HEK293 (cell line): Measurements from ENCODE around the gene ZNF529.

Experiments
- ATF2 ChIP-seq: fragments of 450-650 bp; formaldehyde crosslinking; IDR thresholded peaks from 2 replicates; pipeline ENCODE4 v1.5.1; 2016; ENCODE audit warnings: missing biosample characterization, missing genetic modification characterization, low read depth
- HIC1 ChIP-seq: fragments of 450-650 bp; formaldehyde crosslinking; IDR thresholded peaks from 2 replicates; pipeline ENCODE4 v1.5.1; 2016; ENCODE audit warnings: missing biosample characterization, missing genetic modification characterization
- PRDM1 ChIP-seq: fragments of 450-650 bp; formaldehyde crosslinking; IDR thresholded peaks from 2 replicates; pipeline ENCODE4; 2016; ENCODE audit warnings: missing biosample characterization, missing genetic modification characterization
- PRDM2 ChIP-seq: fragments of 450-650 bp; formaldehyde crosslinking; IDR thresholded peaks from 2 replicates; pipeline ENCODE4 v1.5.1; 2016; ENCODE audit warnings: missing biosample characterization, missing genetic modification characterization, borderline replicate concordance
- TCF7L2 ChIP-seq: IDR thresholded peaks from 2 replicates; pipeline ENCODE4 v1.6.1; 2011; ENCODE audit warnings: low read depth, mild to moderate bottlenecking, inconsistent platforms, low read length, moderate library complexity, borderline replicate concordance
- ZNF114 ChIP-seq: fragments of 450-650 bp; formaldehyde crosslinking; IDR thresholded peaks from 2 replicates; pipeline ENCODE4 v1.5.0; 2017; ENCODE audit warnings: missing biosample characterization, missing genetic modification characterization
- ZNF133 ChIP-seq: fragments of 450-650 bp; formaldehyde crosslinking; IDR thresholded peaks from 2 replicates; pipeline ENCODE4 v1.5.1; 2016; ENCODE audit warnings: missing biosample characterization, missing genetic modification characterization
- ZNF174 ChIP-seq: fragments of 450-650 bp; formaldehyde crosslinking; IDR thresholded peaks from 2 replicates; pipeline ENCODE4 v1.5.0; 2017; ENCODE audit warnings: missing biosample characterization, mild to moderate bottlenecking, missing genetic modification characterization
- ZNF239 ChIP-seq: fragments of 450-650 bp; formaldehyde crosslinking; IDR thresholded peaks from 2 replicates; pipeline ENCODE4 v1.5.1; 2016; ENCODE audit warnings: missing biosample characterization, missing genetic modification characterization
- ZNF280C ChIP-seq: fragments of 450-650 bp; formaldehyde crosslinking; IDR thresholded peaks from 2 replicates; pipeline ENCODE4 v1.5.1; 2016; ENCODE audit warnings: missing biosample characterization, missing genetic modification characterization
- ZNF311 ChIP-seq: fragments of 450-650 bp; formaldehyde crosslinking; IDR thresholded peaks from 2 replicates; pipeline ENCODE4 v1.5.1; 2017; ENCODE audit warnings: missing biosample characterization, missing genetic modification characterization, borderline replicate concordance
- ZNF37A ChIP-seq: fragments of 450-650 bp; IDR thresholded peaks from 2 replicates; pipeline ENCODE4 v1.5.1; 2018; ENCODE audit warnings: missing biosample characterization, missing genetic modification characterization
- ZNF48 ChIP-seq: fragments of 450-650 bp; formaldehyde crosslinking; IDR thresholded peaks from 2 replicates; pipeline ENCODE4 v1.5.1; 2016; ENCODE audit warnings: missing biosample characterization, missing genetic modification characterization
- ZNF544 ChIP-seq: fragments of 450-650 bp; formaldehyde crosslinking; IDR thresholded peaks from 2 replicates; pipeline ENCODE4 v1.5.0; 2017; ENCODE audit warnings: missing biosample characterization, missing genetic modification characterization
- ZNF548 ChIP-seq: fragments of 450-650 bp; formaldehyde crosslinking; IDR thresholded peaks from 2 replicates; pipeline ENCODE4 v1.5.1; 2016; ENCODE audit warnings: missing biosample characterization, missing genetic modification characterization
- ZNF624 ChIP-seq: fragments of 450-650 bp; formaldehyde crosslinking; IDR thresholded peaks from 2 replicates; pipeline ENCODE4 v1.5.1; 2017; ENCODE audit warnings: missing biosample characterization, missing genetic modification characterization
- ZNF660 ChIP-seq: fragments of 450-650 bp; IDR thresholded peaks from 2 replicates; pipeline ENCODE4 v1.5.1; 2018; ENCODE audit warnings: missing biosample characterization, mild to moderate bottlenecking, missing genetic modification characterization
- ZNF692 ChIP-seq: fragments of 450-650 bp; formaldehyde crosslinking; IDR thresholded peaks from 2 replicates; pipeline ENCODE4 v1.5.1; 2016; ENCODE audit warnings: missing biosample characterization, missing genetic modification characterization
- ZNF768 ChIP-seq: fragments of 450-650 bp; formaldehyde crosslinking; IDR thresholded peaks from 2 replicates; pipeline ENCODE4 v1.5.1; 2018; ENCODE audit warnings: missing biosample characterization, mild to moderate bottlenecking, missing genetic modification characterization
- ZNF837 ChIP-seq: fragments of 450-650 bp; formaldehyde crosslinking; IDR thresholded peaks from 2 replicates; pipeline ENCODE4 v1.5.1; 2016; ENCODE audit warnings: missing biosample characterization, missing genetic modification characterization
- ZSCAN30 ChIP-seq: fragments of 450-650 bp; IDR thresholded peaks from 2 replicates; pipeline ENCODE4 v1.5.1; 2018; ENCODE audit warnings: missing biosample characterization, mild to moderate bottlenecking, missing genetic modification characterization, moderate library complexity
- TF ChIP-seq, protein P1 (sequence below): fragments of 450-650 bp; formaldehyde crosslinking; IDR thresholded peaks from 2 replicates; pipeline ENCODE4 v1.5.1; 2016; ENCODE audit warnings: missing biosample characterization, missing genetic modification characterization
- TF ChIP-seq, protein P2 (sequence below): sonication (generic); formaldehyde crosslinking; IDR thresholded peaks from 2 replicates; pipeline ENCODE4 v1.8.1; 2022; ENCODE audit warnings: mild to moderate bottlenecking, moderate library complexity, missing genetic modification reagents

Gene ZNF529

GRCh38 chr19:36528921-36529518 lies 44.1 kb downstream of the ZNF529 start (continued):
- TF ChIP-seq ZNF280C (peak; percentile 96), ZNF37A (no peak), ZNF239 (peak; percentile 89), TCF7L2 (no peak), PRDM2 (tag by site-specific recombination) (no peak), ZNF837 (tag by site-specific recombination) (peak; percentile 96), PRDM1 (tag by site-specific recombination) (no peak; the same call in 1 of the 2 replicates), ZNF133 (tag by site-specific recombination) (peak; percentile 80), ZNF174 (tag by site-specific recombination) (no peak), ZNF768 (tag by site-specific recombination) (no peak; the same call in 1 of the 2 replicates), HIC1 (tag by site-specific recombination) (no peak), ZNF660 (tag by site-specific recombination) (no peak), ZNF48 (tag by site-specific recombination) (no peak), ZNF311 (tag by site-specific recombination) (no peak; the same call in 1 of the 2 replicates), ZNF548 (tag by site-specific recombination) (peak; percentile 90), ZNF624 (tag by site-specific recombination) (no peak), ZNF692 (tag by site-specific recombination) (no peak; the same call in 1 of the 2 replicates), ZNF114 (tag by site-specific recombination) (no peak), ZNF544 (tag by site-specific recombination) (no peak), ATF2 (tag by site-specific recombination) (no peak), ZSCAN30 (tag by site-specific recombination) (no peak)
- TF ChIP-seq, protein P1, sequence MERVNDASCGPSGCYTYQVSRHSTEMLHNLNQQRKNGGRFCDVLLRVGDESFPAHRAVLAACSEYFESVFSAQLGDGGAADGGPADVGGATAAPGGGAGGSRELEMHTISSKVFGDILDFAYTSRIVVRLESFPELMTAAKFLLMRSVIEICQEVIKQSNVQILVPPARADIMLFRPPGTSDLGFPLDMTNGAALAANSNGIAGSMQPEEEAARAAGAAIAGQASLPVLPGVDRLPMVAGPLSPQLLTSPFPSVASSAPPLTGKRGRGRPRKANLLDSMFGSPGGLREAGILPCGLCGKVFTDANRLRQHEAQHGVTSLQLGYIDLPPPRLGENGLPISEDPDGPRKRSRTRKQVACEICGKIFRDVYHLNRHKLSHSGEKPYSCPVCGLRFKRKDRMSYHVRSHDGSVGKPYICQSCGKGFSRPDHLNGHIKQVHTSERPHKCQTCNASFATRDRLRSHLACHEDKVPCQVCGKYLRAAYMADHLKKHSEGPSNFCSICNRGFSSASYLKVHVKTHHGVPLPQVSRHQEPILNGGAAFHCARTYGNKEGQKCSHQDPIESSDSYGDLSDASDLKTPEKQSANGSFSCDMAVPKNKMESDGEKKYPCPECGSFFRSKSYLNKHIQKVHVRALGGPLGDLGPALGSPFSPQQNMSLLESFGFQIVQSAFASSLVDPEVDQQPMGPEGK (tag by site-specific recombination) = peak; percentile 93
- TF ChIP-seq, protein P2, sequence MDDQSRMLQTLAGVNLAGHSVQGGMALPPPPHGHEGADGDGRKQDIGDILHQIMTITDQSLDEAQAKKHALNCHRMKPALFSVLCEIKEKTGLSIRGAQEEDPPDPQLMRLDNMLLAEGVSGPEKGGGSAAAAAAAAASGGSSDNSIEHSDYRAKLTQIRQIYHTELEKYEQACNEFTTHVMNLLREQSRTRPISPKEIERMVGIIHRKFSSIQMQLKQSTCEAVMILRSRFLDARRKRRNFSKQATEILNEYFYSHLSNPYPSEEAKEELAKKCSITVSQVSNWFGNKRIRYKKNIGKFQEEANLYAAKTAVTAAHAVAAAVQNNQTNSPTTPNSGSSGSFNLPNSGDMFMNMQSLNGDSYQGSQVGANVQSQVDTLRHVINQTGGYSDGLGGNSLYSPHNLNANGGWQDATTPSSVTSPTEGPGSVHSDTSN (CRISPR knock-in tag) = no peak
